SK-N-SH (cell line): ENCODE data around the gene SDK1. TPM values are rescaled to one million over a fixed set of nuclear protein-coding genes. Genes with fewer than 3 reads are reported as not detected.

Experiments
- CTCF ChIA-PET: fragments of 300-600, 350-600 bp; formaldehyde crosslinking; extraction: SDS; loops from one replicate; lab custom pipeline; 2021; lab: Yijun Ruan, JAX
- POLR2A ChIA-PET: fragments of 350-600 bp; sonication (Branson Sonifier 250); formaldehyde crosslinking; extraction: SDS; loops from one replicate; lab custom pipeline; 2020; ENCODE audit warnings: antibody characterized with exemption, inconsistent platforms; lab: Yijun Ruan, JAX
- DNase-seq: peaks from one replicate; pipeline ENCODE4 v3.0.0; 2012
- H2AFZ ChIP-seq: fragments of 200-600 bp; sonication (generic); 2 replicates; pipeline ENCODE4 v1.8.1; 2016; ENCODE audit warnings: antibody characterized with exemption, mild to moderate bottlenecking, low read depth
- H3F3A ChIP-seq: fragments of 200-600 bp; sonication (generic); replicated peaks from 2 replicates; pipeline ENCODE3; 2016; ENCODE audit warnings: antibody characterized with exemption, mild to moderate bottlenecking; ENCODE audit not compliant: insufficient read depth
- H3K27ac ChIP-seq, 2 experiments: fragments of 200-500 bp in 1 of 2; fragments of 200-600 bp in 1 of 2; sonication (Bioruptor generic) in 1 of 2; sonication (generic), shearing (Covaris generic) in 1 of 2; 2 replicates each; pipeline versions ENCODE4 v1.5.1 to v1.6.1; 2014 to 2016; ENCODE audit warnings: low read depth in 2 of 2, inconsistent platforms in 1 of 2, low read length in 1 of 2, mild to moderate bottlenecking in 1 of 2, mixed read lengths in 1 of 2
- H3K27me3 ChIP-seq: fragments of 200-600 bp; sonication (generic), shearing (Covaris generic); 2 replicates; pipeline ENCODE4 v1.6.1; 2016; ENCODE audit warnings: mixed run types; ENCODE audit not compliant: insufficient read depth
- H3K36me3 ChIP-seq, 2 experiments: fragments of 200-500 bp in 1 of 2; fragments of 200-600 bp in 1 of 2; sonication (Bioruptor generic) in 1 of 2; sonication (generic) in 1 of 2; replicated peaks in 1 of 2; 2 replicates each; pipeline versions ENCODE3 to v1.5.1; 2014 to 2016; ENCODE audit warnings: low read length in 1 of 2, mild to moderate bottlenecking in 1 of 2; ENCODE audit not compliant: insufficient read depth in 2 of 2, control insufficient read depth in 1 of 2
- H3K4me1 ChIP-seq, 2 experiments: fragments of 200-500 bp in 1 of 2; fragments of 200-600 bp in 1 of 2; sonication (Bioruptor generic) in 1 of 2; sonication (generic), shearing (Covaris generic) in 1 of 2; 2 replicates each; pipeline versions ENCODE4 v1.5.1 to v1.6.1; 2014 to 2016; ENCODE audit warnings: low read depth in 1 of 2, low read length in 1 of 2, mixed run types in 1 of 2; ENCODE audit not compliant: insufficient read depth in 2 of 2, control insufficient read depth in 1 of 2
- H3K4me2 ChIP-seq: fragments of 200-600 bp; sonication (generic), shearing (Covaris generic); 2 replicates; pipeline ENCODE4 v1.6.1; 2017; ENCODE audit warnings: mixed run types
- H3K4me3 ChIP-seq, 2 experiments: fragments of 200-500 bp in 1 of 2; fragments of 200-600 bp in 1 of 2; sonication (Bioruptor generic) in 1 of 2; sonication (generic), shearing (Covaris generic) in 1 of 2; 2 replicates each; pipeline versions ENCODE4 v1.5.1 to v1.8.1; 2014 to 2016; ENCODE audit warnings: low read depth in 2 of 2, inconsistent platforms in 1 of 2, low read length in 1 of 2, mild to moderate bottlenecking in 1 of 2, mixed read lengths in 1 of 2, moderate library complexity in 1 of 2
- H3K79me2 ChIP-seq: fragments of 200-600 bp; sonication (generic); 2 replicates; pipeline ENCODE4 v1.8.1; 2017; ENCODE audit warnings: mild to moderate bottlenecking; ENCODE audit not compliant: insufficient read depth
- H3K9ac ChIP-seq: fragments of 200-600 bp; sonication (generic); 2 replicates; pipeline ENCODE4 v1.6.1; 2017; ENCODE audit warnings: mixed run types
- H3K9me2 ChIP-seq: fragments of 200-600 bp; sonication (generic); 2 replicates; pipeline ENCODE4 v1.6.1; 2017; ENCODE audit warnings: mixed run types
- H3K9me3 ChIP-seq: fragments of 200-600 bp; sonication (generic); 2 replicates; pipeline ENCODE4 v1.6.1; 2017; ENCODE audit warnings: mixed run types, mild to moderate bottlenecking, moderate library complexity
- H4K20me1 ChIP-seq: fragments of 200-600 bp; sonication (generic); 2 replicates; pipeline ENCODE4 v1.6.1; 2017; ENCODE audit warnings: mild to moderate bottlenecking, mixed run types; ENCODE audit not compliant: insufficient read depth
- CHD2 ChIP-seq: fragments of 150-350 bp; IDR thresholded peaks from 2 replicates; pipeline ENCODE4 v1.6.1; 2018; ENCODE audit warnings: low read length; ENCODE audit not compliant: partially characterized antibody
- EP300 ChIP-seq, 2 experiments: IDR thresholded peaks; 2 replicates each; pipeline versions ENCODE4 v1.4.0 to v1.6.1; 2012; ENCODE audit warnings: borderline replicate concordance in 1 of 2, low read depth in 1 of 2, low read length in 1 of 2
- MEF2A ChIP-seq: IDR thresholded peaks from 2 replicates; pipeline ENCODE4 v1.4.0; 2012; ENCODE audit warnings: low read depth, borderline replicate concordance
- RAD21 ChIP-seq: IDR thresholded peaks from 2 replicates; pipeline ENCODE4 v1.6.1; 2012; ENCODE audit warnings: mild to moderate bottlenecking, low read length
- RCOR1 ChIP-seq: fragments of 150-350 bp; IDR thresholded peaks from 2 replicates; pipeline ENCODE4 v1.6.1; 2017; ENCODE audit warnings: antibody characterized with exemption, low read length
- RFX5 ChIP-seq: IDR thresholded peaks from 2 replicates; pipeline ENCODE4 v1.6.1; 2012; ENCODE audit warnings: mild to moderate bottlenecking, improper control_type of control experiment, low read length
- SIN3A ChIP-seq: IDR thresholded peaks from 2 replicates; pipeline ENCODE4 v1.6.1; 2012; ENCODE audit warnings: low read depth, mild to moderate bottlenecking, low read length, moderate library complexity, borderline replicate concordance
- SMC3 ChIP-seq: IDR thresholded peaks from 2 replicates; pipeline ENCODE4 v1.6.1; 2012; ENCODE audit warnings: low read depth, low read length, improper control_type of control experiment
- ZBTB33 ChIP-seq: IDR thresholded peaks from 2 replicates; pipeline ENCODE4 v1.4.0; 2012; ENCODE audit warnings: low read depth, borderline replicate concordance
- WGBS: methylation state at CpG from one replicate; pipeline ENCODE4 v1.1.6; 2017; ENCODE audit warnings: low lambda C conversion rate; 5-methylcytosine and 5-hydroxymethylcytosine counted together
- polyA plus RNA-seq, 3 experiments: library from polyadenylated mRNA; depleted of rRNA; stranded (reverse); fragments of >200 nt; gene quantifications; 2 replicates each; pipeline ENCODE4 v1.2.3, GENCODE V29; 2012

Gene SDK1
- polyA plus RNA-seq, 1 of the 3 experiments (the other 2 are of a cell fraction), result 1.2 TPM

GRCh38 chr7:3991731-3992231, 690.7 kb downstream of the SDK1 start:
- Histone ChIP-seq H3K27ac (peak overlapping the region in 1 of 2 experiments; percentile 74; a peak in 2 of 4 replicates), H3K36me3 (no peaks in the 10 kb centered on the region), H3K9me3 (no peaks in the 10 kb centered on the region), H3K4me2 (no peak overlapping the region), H4K20me1 (no peaks in the 10 kb centered on the region), H3K4me3 (no peak overlapping the region), H3F3A (no peaks in the 10 kb centered on the region), H3K27me3 (no peaks in the 10 kb centered on the region), H3K4me1 (peaks cover 0 to 28% of the 10 kb centered on the region in 2 experiments; a peak in 1 of 4 replicates), H3K79me2 (no peaks in the 10 kb centered on the region), H2AFZ (no peak overlapping the region), H3K9ac (no peak overlapping the region), H3K9me2 (no peaks in the 10 kb centered on the region)
- POLR2A ChIA-PET, result interaction anchor here (0.8 kb wide), 1 partner anchor 153 kb away, joined by 4 read pairs; no protein-coding TSS in a partner anchor
- no peak for TF ChIP-seq SIN3A
- peak in 1 of 2 experiments; percentile 45; a peak in 1 of 4 replicates for TF ChIP-seq EP300 (IDR thresholded peaks at IDR 0.05; ENCODE audit: borderline replicate concordance in 1 of 2, low read depth in 1 of 2, low read length in 1 of 2)
- TF ChIP-seq SMC3, result peak; percentile 24; the same call in 1 of the 2 replicates
- TF ChIP-seq RAD21, result peak; percentile 58
- peak; percentile 74; the same call in 1 of the 2 replicates for TF ChIP-seq RCOR1
- TF ChIP-seq CHD2, result no peak
- DNase-seq, result peak; percentile 71
- WGBS, result 72% methylated on average over 7 of the region's 9 CpGs
- CTCF ChIA-PET, result interaction anchor here (0.6 to 1.4 kb wide), 14 partner anchors 9 to 691 kb away, joined by 3 to 12 read pairs (median 4); partner anchors contain the start of gene SDK1

DNA sequence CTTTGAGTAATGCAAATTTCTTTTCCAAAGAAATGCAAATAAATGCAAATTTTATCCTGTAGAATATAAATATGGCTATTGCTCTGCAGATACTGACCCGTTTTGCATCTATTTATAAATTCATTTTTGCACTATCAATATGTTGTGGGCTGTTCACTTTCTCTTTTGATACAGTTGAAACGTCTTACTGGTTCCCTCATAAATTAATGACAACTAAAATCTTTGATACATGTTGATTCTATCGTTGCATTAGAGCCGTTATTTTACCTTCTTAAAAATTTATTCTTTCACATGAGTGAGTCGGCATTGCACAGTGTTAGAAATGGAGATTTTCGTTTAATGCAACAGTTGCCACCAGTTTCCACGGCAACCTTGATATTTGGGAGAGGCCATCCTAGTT, 691.8 kb downstream of the SDK1 start:
- Histone ChIP-seq H3K4me2 (no peak overlapping the region), H3K4me1 (peaks cover 0 to 21% of the 10 kb centered on the region in 2 experiments; a peak in 1 of 4 replicates), H3K9ac (no peak overlapping the region), H4K20me1 (no peaks in the 10 kb centered on the region), H3K4me3 (no peak overlapping the region), H3F3A (no peaks in the 10 kb centered on the region), H3K79me2 (no peaks in the 10 kb centered on the region), H3K9me3 (no peaks in the 10 kb centered on the region), H3K9me2 (no peaks in the 10 kb centered on the region), H3K27ac (no peak overlapping the region), H3K27me3 (no peaks in the 10 kb centered on the region), H2AFZ (no peak overlapping the region), H3K36me3 (no peaks in the 10 kb centered on the region)
- POLR2A ChIA-PET, result no interaction called here
- TF ChIP-seq ZBTB33 (no peak), RFX5 (no peak), MEF2A (no peak)
- DNase-seq, result no peak
- CTCF ChIA-PET, result no interaction called here
- WGBS, result 52% methylated on average over 7 of the region's 7 CpGs
